Right hindlimb (tissue), 1 donor: ENCODE data around the gene HOXA9.

Experiments
- DNase-seq: peaks from one replicate; pipeline ENCODE4 v3.0.0-alpha.2; 2018

Gene HOXA9

DNA sequence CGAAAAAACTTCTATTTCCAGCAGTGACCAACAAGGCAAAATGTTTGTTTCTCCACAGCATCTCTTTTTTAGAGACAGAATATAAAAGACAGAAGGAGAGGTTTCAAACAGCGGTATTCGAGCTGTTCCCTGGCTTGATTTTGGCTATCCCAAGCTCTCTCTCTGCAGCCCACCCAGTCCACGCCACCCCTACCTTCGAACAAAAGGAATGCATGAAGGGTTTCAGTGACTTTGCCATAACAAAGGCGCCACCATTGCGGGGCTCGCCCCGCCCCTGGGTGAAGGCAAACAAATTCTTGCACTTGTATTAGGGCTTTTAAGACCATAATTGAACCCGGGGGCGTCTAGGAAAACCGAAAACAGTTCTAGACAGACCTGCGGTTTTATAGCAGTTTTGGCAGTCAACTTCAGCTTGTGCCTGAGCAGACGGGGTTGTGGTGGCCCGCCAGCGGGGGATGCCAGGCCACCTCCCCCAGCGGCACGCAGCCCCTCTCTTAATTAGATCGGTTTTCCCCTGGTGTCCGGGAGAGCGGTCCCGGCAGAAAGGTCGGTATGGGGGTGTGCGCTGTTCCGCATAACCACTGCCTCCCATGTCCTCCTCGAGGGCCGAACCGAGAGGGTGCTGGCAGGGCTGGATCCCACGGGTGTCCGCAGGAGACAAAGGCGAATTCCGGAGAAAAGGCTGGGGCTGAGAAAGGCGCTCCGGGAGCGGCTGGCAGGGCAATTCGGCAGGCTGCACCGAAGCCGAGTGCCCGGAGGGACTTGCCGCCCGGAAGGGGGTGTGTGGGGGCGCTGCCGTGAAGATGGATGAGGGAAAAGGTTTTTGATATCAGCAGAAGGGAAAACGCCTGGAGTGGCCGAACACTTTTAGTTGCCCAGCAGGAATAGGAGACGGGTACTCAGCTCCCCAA is 22.4 kb upstream of the HOXA9 start:
- DNase-seq = peak; percentile 45

DNA sequence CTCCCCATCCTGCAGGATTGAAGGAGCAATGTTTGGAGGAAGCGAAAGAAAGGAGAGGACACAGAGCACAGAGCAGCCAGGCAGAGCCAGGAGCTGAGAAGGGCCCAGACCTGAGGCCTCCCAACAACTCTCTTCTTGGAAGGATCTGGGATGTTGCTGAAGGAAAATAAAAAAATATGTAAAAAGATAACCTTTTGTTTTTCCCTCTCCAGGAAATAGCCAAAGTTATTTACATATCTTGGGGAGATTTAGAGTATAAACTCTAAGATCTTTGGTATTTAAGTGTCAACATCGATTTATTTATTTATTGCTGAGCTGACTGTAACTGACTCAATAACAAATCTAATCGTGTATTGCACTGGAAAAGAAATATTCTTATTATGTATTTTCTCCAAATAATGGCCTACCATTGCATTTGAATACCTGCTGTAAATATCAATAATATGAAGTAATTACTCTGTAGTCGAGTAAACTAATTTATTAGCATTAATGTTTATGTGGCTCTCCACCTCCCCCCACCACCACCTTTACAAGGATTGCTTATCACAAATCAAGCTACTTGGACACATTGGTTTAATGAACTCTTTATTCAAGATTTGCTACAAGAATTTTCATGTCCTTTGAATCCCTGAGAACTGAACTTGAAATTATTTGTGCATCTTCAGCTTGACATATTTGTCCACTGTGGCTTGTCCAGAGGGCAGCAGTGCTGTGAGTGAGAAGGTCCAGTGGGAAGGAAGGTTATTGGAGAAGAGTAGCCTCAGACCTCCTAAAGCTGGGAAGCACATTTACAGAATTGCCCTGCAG is 21.5 kb upstream of the HOXA9 start:
- no peak for DNase-seq

DNA sequence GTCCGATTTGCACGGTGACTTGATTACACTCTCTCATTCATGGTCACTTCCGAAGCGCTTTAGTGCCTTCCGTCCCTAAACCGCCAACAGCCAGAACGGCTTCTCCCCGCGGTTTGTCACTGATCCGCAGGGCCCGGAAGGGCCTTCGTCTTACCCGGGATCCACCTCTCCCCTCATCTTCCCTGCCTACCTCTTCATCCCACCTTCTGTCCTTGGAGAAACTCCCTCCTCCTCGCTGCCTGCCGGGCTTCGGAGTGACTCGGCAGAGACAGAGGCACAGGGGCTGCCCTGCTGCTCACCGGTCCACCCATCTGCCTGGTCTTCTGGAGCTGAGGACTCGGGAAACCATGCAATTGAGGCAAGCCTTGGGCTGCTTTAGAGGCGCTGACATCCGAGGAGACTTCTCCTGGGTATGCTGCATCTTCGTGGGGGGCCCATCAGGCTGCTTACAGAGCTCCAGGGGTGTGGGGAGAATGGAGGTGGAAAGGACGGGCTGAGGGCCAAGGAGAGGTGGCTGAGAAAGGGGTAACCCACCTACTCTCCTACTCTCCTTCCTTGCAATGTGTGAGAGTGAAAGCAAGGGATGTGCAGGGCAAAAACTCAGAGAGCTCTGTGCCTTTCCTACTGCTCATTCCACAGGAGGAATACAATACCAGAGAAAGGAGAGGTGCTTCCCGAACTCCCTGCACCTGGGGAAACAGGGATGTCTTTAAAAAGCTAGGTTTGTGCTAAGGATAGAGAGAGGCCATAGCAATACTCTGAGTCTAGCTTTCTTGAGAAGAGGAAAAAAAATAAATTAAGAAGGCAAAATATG is 20.7 kb upstream of the HOXA9 start:
- peak; percentile 32 for DNase-seq

DNA sequence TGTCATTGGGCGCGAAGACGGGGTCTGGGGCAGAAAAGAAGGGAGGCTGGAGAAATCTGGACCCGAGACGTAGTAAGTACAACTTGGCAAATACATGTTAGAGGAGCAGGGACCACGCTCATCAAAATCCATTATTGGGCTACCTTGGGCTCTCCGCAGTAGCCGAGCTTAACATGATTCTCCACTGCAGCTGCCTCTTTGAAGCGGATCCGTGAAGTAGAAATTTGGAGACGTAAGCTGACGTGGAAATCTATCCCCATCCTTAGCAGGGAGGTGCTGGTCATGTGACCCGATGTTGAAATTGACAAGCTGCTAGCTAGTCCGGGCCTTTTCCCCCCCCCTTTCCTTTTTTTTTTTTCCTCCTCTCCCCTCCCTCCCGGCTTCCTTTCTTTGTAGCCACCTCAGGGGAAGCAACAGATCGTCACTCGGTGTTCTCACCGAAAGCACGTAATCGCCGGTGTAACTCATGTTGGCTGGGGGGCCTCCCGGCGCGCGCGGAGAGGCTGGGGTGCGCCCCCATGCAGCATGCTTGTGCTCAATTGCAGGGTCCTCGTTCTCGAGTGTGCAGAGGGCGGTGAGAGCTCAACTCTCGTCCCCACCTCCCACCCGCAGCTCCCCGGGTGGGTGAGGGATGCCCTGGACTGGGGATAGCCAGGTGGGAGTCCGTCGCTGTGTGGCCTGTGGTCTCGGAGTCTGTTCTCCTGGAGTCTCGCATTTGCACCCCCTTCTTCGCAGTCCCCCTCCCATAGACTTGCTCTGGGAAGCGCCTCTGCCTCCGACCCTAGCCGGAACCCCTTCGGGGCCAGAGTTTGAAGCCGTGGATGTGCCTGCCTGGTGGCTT is 19.9 kb upstream of the HOXA9 start, which contains the start of gene HOXA11:
Gene HOXA11 (minus strand): TSS at position 220 of the 841 bp plus-strand sequence. CDS start 88 bp downstream, at position 132.
- DNase-seq = peak; percentile 82

DNA sequence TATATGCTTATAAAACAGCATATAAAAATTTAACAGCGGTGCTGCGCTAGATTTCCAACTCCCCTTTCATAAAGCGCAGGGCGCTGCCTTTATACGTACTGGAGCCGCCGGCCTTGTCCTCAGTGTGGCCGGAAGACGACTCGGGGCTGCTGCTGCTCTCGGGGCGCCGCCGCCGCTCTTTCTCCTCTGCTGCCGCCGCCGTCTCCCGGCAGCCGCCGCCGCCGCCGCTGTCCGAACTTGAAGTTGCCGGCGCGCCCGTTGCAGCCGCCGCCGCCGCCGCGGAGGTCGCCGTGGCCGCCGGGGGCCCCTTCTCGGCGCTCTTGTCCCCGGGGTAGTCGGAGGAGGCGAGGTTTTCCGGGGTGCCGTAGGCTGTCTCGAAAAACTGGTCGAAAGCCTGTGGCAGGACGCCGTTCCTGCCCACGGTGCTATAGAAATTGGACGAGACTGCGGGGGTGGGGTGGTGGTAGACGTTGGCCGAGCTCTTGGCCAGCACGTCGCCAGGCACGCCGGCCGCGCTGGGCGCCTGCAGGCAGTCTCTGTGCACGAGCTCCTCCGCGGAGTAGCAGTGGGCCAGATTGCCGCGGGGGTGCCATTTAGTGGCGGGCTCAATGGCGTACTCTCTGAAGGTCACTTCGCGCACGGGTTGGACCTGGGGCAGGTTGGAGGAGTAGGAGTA is 19.1 kb upstream of the HOXA9 start:
- peak; percentile 67 for DNase-seq

DNA sequence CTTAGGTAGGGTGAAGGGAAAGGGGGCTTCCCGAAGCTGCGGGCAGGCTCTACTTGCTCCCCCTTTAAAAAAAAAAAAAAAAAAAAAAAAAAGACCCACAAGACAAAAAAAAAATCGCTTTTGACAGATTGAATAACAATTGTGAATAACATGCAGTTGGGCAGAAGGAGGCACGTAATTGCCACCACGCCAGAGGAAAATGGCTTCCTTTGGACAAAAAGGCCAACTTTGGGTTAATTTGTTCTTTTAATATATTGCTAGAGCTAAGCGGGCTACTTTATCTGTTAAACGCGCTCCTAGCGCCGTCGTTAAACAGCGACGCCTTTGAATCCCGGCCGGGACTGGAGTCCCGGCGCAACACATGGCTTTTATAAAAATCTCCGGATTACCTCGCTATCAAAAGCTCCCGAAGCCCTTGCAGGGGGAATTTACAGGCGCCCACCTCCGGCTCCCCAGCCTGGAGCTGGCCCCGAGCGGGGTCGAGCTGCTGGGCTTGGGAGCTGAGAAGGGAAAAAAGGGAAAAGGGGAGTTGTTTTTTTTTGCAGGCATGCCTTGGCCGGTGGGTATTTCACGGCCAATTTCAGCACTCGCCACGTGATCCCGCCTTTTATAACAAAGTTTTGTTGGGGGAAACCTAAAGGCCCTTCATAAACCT is 18.5 kb upstream of the HOXA9 start:
- peak; percentile 64 for DNase-seq

DNA sequence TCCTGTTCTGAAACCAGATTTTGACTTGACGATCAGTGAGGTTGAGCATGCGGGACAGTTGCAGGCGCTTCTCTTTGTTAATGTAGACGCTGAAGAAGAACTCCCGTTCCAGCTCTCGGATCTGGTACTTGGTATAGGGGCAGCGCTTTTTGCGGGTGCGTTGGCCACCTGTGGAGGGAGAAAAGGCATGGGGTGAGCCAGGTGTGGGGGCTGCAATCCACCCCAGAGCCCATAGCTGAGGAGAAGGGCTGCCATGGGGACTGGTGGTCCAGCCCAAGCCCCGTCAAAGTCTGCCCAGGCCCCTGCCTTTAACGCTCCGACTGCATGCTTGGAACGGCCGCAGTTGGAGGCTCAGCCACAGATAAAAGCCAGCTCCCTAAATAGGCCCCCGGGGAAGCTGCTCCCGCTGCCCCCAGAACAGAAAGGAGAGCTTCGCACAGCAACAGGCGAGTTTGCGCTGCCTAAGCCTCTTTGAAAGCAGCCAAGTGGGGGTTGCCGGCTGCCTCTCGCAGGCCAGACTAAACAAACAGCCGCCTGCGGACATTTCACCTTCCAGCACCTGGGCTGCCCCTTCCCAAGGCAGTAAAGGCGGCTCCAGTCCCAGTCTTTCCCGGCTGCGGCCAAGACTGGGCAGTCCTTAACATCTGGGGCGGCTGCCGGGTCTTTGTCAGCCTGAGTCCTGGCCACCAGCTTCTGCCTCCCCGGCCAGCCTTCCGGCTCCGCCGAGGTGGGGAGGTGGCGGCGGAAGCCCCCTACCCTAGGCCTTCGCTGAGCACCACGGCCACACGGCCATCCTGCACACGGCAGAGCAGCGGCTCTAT is 17.7 kb upstream of the HOXA9 start:
- DNase-seq = peak; percentile 65

DNA sequence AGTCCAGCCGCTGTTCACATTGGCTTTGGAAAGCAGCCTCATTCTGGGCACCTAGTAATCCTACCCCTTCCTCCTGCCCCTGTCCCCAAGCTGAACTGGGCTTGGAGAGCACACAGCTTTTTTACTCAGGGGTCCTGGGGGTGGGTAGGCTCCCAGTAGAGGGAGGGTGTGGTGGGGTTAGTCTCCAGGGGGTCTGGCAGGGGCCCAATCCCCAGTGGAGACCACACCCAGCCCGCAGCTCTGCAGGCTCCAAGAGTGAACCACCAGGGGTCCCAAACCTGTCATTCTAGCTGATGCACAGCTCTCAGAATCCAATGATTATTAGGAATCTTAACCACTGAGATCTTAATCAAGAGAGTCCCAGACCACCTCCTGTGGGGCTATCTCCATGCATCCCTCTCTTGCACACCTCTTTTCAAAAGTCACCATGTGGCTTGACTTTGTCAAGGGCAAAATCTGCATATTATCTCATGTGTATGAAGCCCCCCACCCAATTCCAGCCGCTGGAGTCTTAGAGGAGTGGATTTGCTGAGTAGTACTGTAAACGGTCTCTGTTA is 17.0 kb upstream of the HOXA9 start:
- DNase-seq = peak; percentile 47

DNA sequence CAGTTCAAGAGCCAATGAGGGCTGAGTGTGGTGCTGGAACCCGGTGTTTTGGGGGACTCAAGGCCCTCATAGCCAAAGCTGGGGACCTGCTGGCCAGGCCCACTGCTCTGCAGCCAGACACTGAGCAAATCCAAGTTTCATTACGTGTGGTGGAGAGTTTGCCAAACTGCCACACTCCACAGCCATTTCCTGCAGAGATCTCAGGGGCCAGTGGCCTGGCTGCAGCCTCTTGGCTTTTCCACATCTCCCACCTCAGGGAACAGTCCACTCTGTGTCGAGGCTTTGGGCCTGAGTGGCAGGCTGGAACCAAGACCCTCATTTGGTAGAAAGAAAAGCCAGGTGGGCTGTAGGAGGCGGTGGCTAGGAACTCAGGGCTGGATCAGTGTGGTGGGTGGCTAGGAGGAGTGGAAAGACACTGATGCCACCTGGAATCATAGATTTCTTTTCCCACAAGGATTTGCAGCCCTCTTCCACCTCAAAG is 16.5 kb upstream of the HOXA9 start:
- DNase-seq = peak; percentile 37

DNA sequence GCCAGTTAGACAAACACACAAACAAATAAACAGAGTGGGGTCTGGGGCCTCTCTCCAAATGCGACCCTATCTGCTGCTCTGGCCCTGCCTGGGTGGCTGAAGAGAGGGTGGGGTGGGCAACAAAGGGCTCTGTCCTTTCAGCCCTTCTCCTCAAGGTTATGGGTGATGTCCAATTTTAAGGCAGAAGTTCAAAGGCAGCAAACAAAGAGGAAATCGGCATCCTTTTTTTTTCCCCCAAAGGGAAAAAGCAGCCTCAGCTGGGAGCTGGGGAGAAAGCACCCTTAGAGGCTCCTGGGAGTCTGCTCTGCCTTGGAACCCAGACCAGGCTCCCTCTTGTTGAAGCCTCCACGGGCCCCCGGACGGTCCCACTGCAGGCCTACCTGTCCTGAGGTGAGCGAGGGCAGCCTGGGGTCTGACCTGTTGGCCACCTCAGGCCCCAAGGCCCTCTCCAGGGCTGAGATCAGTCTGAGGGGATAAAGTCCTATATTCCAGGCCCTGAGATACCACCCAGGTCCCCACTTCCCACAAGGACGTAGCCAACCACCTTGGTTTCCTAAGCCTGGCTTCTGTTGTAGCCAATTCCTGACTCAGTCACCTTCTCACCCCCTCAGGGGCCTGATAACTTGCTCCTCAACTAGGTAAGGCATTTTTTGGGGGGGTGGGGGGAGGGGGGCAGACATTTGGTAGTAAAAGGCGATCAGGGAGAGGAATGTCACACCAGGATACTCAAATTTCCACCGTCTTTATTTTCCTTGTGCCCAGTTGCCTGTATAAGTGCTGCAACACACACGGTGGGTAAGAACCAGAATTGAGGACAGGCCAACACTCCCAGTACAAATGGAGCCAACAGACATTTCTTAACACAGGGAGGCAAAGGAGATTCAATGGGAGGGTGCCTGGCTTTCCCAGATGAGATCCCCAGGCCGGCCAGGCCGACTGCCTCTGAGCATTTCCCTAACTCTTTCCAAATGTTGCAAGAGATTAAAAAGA is 15.4 kb upstream of the HOXA9 start:
- DNase-seq = peak; percentile 37

DNA sequence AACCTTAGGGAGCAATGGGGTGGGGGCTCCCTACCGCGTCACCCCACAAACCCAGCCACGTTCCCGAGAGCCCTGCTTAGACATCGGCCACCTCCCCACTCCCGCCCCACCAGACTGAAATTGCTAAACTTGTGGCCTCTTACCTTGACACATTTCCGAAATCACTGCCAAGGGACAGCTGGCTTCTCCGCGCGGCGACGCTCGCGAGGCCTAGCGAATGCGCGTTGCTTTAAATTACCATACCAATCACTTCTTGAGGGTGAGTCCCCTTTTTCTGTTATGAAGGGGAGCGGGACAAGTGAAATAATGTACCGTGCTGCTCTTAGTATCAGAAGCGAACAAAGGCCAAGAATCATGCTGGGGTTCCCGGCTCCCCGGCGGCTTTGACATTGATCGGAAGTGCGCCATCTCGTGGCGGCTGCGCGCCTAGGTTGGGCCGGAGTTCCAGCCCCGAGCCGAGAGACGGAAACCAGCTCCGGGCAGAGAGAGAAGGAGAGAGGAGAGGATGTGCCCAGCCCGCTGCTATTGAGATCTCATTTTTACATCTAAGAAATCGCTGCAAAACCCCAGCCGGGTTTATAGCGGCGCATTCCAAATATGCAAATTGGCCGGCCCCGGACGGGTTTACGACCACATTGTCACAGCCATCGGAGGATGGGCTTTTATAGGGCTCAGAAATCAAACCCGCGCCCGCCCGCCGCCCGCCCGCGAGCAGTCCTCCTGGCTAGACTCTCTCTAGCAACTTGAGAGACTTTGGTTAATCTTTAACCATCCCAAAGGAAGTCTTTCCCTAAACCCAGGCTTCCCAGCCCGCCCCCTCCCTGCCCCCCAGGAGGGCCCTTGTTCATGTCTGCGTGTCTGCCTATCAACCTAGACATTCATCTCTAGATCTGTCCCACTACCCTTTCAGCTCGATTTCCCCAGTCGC is 14.4 kb upstream of the HOXA9 start:
- peak; percentile 92 for DNase-seq

DNA sequence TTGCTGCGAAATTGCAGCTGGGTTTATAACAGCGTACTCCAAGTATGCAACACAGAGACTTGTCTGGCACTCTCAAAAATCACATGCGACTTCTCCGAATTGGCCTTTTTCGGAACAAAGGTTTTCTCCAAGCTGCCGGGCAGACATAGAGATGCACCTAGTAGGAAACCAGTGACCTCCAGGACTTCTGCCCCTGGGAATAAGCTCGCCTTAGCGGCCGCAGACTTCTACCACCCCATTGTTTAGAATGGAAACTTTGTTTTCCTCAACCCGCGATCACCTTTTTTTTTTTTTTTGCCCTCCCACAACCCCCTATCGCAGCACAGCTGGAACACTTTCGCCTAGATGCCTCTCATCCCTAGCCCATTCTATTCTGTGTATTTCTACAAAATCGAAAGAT is 13.7 kb upstream of the HOXA9 start:
- DNase-seq = peak; percentile 44

DNA sequence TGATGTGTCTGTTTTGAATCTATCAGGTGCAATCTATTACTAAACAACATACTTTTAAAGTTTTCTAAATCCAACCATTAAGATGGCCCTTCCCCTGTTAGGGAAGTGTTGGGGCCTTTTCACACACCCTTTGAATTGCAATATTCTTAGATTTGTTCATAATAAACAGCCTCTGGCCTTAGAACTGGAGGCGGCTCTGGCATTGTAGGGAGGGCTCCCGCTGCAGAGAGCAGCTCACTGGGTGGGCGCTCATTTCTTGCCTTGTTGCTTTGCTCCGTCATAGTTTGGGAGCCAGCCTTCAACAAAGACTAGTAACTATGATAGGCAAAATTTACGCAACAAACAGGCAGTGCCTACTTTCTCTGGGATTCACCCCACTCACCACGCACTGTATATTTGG is 13.0 kb upstream of the HOXA9 start:
- peak; percentile 52 for DNase-seq

DNA sequence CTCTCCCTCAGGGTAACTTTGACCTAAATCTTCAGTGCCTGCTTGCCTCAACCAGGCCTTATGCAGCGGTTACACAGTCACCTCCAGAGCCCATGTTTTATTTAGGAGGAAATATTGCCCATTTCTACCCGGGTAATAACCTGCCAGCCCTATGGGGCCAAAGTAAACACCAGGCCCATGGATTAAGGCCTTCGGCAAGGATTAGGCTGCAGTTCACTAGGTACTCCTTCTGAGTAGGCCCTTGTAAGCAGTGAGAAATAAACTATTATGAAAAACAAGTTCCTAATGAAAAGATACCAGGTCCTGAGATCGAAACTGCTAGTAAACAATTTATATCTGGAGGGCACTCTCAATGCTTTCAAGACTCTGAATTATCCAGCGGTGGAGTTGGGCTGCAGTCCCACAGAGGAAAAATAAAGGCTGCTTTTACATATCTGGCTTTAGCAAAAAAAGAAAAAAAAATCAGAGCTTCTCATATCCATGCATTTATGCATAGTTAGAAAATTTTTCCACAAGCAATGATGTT is 12.5 kb upstream of the HOXA9 start:
- DNase-seq = peak; percentile 47

DNA sequence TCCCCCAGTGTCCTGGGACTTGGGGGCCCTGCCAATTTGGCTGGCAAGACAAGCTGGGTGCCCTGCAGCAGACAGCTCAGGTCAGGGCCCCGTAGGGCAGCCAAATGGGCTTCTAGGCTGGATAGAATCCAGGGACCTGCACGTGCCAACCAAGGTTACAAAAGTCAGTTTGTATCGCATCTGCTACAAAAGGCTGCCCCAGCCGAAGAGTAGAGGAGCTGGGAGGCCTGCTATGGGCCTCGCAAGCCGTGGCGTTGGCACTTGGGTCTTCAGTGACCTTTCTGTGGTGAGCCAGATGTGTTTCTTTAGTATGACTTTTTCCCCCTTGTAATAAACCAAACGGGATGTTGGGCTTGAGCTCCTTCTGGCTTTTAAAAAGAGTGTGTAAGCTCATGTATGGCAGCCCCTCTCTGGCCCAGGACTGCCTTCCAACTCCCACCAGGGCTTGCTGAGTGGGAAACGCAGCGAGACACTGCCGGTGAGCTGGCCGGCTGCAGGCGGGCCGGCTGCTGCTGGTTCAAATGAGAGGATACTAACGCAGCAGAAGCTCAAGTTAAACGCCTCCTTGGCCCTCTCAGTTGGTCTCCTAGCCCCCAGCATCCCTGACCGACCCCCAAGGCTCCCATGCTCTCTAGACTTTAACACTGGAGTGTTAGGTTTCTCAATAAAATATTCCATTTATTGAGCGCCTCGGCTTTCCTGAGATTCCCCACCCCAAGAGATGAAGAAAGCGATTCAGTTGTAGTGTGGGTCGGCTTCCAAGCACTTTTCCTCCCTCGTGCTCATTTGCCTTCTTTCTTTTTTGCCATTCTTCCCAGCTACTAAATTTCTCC is 11.8 kb upstream of the HOXA9 start:
- DNase-seq = peak; percentile 67

DNA sequence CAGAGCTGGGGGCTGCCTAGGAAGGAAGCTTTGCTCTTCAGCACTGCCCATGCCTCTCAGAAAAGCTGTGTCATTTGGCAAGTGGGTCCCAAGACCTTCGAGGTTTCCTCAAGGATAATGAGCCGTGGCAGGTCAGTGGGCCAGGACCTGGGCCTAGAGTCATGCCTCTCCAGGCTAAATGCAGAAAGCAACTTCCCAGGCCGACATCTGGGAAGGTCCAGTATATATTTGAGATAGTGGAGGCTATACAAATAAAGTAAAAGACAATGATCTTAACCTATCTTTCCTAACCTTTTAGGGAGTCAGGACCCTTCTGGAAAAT is 11.1 kb upstream of the HOXA9 start:
- DNase-seq = no peak
